ENCODE results near the gene CCSAP.

GRCh38 chr1:229390130-229390529, 47.3 kb upstream of the CCSAP start:
- no peak for TF ChIP-seq CTCF (IDR thresholded peaks at IDR 0.05)
- TF ChIP-seq POLR2A (IDR thresholded peaks at IDR 0.05) = no peak

Measured in Peyer's patch (tissue), 4 donors.